GM18511 (cell line): ENCODE results near the gene NEDD4L.

Experiments
- ATAC-seq: cut with Tn5 transposase; IDR thresholded peaks from one replicate; pipeline ENCODE4 v1.9.1; 2021; ENCODE audit warnings: mild to moderate bottlenecking, moderate library complexity; ENCODE audit not compliant: unreplicated experiment

Gene NEDD4L

DNA sequence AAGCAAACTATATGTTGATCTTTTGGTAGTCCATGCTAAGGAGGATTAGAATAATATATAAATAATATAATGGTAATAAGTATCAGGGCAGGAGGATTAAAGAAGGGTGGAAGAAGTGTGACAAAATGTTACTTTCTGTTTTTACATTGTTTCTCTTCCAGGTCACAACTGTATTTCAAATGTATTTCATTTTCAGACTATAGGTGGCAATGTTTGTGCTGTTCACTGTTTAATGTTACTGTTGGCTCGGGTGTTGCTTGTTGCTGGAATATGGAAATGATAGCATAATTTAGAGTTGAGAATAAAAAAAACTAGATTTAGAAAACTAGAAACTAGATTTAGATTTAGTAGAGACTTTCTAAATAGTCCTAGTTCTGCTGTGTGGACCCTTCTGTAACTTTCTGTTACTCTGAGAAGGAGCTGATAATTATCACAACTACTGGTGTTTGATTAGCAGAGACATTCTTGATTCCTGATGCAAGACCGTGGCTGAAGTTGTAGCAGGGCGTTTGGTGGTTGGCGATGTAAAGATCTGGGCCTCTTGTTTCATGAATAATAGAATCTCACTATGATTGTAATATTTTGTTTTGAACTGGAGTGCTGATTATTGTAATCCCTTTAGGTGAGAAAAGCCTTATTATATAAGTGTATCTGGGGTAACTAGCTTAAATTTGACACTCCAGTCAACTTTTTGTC lies 7.9 kb downstream of the NEDD4L start:
- ATAC-seq = peak; percentile 72

DNA sequence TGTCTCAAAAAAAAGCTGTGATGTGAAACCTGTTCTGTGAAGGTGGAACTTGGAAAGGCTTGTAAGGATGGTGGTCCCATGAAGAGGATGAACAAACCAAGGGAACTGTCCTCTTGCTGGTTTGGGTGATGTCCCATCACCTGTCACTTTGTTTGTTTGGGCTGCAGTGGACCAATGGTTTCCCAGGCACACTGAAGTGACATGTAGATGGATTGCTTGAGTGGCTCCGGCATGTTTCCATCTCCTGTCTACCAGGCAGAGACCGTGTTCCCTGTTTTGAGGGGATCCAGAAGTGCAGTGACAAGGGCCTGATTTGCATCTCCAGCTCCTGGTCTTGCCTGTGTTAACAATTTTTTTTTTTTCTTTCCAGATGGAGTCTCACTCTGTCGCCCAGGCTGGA lies 8.9 kb downstream of the NEDD4L start:
- no peak for ATAC-seq

DNA sequence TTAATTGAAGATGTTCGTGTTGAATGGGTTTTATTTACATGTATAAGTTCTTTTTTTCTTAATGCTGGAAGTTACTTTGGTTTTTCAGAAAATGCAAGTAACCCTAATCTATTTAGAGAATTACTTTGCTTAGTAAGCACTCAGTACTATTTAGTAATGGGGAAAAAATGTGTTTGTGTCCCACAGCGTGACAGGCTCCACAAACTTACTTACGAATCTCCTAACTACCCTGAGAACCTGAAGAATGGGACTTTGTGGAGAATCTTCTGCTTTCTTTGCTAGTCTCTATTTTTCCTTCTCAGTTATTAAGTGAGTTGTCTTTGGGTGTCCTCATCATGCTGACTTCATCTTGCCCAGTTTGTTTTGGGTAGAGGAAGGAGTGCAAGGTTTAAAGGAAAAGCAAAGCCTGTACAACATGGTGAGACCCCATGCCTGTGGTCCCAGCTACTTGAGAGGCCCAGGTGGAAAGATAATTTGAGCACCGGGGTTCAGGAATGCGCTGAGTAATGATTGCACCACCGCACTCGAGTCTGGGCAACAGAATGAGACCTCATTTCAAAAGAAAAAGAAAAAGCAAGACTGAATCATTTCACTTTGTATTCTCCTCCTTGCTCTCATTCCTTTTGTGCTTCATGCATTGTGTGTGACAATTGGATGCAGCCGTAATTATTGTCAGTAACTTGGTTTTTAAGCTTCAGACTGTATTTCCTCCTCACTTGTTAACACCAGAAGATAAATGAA lies 10.2 kb downstream of the NEDD4L start:
- ATAC-seq = no peak

DNA sequence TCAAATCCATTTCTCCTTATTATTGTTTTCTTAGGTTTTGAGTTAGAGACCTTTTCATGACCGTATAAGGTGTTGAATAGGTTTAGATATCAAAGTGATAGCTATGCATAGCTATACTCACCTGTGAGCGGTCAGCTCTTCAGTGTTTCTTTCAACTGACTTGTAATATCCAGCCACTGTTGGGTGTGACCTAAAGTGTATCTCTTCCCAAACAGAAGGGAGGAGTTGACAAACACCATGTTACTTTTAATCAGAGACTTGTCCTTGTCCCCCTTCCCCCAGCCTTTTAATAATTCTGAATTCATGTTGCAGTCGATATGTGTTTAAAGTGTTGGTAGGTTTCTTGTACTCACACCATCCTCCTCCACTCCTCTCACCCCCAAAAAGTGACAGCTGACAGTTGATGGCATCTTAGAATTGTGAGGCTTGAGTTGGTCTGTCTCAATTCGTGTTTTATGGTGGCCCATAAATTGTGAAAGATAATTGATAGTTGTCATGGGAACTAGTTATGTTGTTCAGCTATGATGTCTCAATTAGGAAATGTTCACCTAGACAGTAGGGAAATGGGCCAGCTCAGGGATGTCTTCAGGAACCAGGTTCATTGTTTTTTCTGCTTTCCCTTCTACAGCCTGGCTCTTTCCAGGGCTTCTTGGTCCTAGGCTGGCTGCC lies 12.0 kb downstream of the NEDD4L start:
- ATAC-seq = no peak

DNA sequence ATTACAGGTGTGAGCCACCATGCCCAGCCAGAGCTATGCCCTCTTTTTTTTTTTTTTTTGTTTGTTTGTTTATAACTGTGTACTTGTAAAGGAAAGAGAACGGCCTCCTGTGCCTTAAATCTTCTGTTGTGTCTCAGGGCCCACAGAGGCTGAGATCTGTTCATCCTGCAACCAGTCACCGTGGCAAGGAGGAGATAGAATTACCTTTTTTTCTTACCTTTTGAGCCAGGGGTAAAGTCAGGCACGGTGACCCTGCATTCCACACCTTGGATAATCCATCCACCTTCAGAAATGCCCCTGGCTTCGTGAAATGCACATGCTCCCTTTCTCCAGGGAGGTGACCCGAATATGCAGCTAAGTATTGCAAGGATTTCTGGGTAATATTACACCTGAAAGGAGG lies 12.8 kb downstream of the NEDD4L start:
- ATAC-seq = no peak

DNA sequence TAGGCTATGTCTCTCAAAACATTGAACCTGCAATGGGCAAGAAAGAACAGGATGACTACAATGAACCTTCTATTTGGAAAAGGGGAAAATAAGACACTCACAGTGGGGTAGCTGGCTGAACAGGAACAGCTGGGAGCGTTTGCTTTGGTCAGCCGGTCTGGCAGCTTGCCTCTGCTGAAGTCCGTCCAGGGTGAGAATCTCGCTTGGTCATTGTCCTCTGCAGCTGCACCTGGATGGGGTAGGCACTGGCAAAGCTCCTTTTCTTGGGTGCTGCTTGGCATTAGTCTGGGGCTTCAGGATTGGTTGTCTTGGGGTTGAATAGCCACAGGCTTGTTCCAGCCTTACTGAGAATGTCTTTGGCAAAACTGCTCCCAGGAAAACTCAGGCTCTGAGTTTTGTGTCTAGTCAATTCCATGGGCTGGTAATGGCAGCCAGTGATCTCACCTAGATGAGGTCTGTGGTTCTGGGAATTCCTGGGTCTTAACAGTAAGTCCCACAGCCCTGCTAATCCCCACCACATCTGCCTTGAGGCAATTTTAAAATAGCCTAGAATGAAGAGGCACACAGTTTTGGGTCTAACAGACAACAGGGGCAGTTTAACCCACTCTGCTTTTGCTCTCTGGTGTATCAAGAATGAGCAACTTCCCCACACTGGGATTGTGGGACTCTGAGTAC lies 13.4 kb downstream of the NEDD4L start:
- ATAC-seq = no peak

DNA sequence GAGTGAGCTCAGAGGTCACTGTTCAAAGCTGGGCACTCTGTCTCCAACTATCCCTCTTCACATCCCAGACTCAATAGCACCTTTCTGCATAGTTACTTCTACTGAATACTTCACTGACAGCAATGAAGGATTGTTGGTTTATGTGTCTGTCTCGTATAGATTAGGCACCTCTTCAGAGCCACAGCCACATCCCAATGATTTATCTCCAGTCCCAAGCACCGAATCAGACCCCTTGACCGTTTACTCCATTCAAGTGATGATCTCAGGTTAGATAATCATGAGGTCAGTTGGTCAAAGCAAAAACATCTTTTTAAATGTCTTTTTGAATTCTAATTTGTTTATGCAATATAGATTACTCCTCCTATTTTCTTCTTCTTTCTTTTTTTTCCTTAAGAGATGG lies 14.7 kb downstream of the NEDD4L start:
- no peak for ATAC-seq

DNA sequence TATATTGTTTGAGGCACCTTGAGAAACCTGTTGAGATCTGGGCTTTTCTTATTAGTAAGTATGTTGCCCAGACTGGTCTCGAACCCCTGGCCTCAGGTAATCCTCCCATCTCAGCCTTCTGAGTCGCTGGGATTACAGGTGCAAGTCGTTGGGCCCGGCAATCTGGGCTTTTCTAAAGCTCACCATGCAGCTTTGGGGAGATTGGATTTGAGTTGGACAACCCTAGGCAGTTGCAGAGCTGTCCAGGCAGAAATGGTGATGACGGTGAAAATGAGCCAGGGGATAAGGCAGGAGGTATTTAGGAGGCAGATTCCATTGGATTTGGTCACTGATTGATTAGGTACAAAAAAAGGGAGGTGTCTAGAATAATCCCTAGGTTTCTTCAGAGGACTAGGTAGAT lies 16.2 kb downstream of the NEDD4L start:
- no peak for ATAC-seq

DNA sequence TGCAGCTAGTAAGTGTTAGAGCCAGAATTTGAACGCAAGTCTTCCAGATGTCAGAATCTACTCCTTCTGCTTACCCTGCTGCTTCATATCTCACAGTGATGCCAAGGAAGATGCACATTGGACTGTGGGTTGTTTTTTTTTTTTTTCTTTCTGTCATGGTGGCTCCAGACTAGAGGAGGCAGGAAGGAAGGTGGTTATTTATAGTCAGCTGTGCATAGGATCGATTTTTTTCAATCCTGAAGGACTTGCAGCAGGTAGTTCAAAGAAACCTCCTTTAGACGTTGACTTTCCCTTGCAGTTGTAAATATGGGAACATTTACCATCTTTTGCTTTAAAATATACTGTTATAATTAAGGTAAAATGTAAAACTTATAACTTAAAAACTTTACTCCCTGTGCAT lies 17.3 kb downstream of the NEDD4L start:
- no peak for ATAC-seq

DNA sequence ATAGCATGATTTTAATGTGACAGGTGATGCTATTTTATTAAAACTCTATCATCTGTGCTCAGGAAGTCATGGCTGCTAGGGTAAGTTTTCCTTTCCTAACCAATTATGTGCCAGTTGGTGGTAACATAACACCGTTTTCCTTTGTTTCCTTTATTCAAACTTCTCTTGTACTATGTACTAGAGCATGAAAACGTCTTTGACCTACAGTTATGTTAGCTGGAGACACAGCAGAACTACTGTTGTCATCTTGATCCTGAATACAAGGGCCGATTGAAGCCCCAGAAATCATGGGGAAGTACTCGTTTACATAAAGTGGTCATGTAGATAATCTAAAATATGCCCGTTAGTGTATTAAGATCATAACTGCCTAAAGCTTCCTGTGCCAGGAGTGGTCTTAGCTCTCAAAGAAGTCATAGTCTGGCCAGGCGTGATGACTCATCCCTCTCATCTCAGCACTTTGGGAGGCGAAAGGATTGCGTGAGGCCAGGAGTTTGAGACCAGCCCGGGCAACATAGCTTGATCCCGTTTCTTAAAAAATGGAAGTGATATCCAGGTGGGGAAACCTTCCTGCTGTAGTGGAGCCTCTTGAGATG lies 20.5 kb downstream of the NEDD4L start:
- no peak for ATAC-seq

DNA sequence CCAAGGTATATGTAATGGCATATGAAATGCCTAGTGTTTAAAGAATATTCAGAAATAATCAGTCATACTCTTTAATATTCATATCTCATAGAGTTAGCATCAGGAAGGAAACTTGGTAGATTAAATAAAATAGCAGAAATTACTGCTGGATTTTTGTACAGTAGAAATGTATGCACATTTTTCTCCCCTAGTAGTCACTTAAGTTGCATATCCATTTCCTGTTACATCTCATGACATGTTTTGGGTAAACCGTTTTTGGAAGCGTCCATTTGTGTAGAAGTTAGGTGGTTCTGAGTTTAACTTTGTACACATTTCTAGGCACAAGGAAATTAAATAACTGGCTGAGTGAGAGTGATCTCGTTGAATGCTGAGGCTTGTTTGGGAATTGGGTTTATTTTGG lies 21.9 kb downstream of the NEDD4L start:
- no peak for ATAC-seq

DNA sequence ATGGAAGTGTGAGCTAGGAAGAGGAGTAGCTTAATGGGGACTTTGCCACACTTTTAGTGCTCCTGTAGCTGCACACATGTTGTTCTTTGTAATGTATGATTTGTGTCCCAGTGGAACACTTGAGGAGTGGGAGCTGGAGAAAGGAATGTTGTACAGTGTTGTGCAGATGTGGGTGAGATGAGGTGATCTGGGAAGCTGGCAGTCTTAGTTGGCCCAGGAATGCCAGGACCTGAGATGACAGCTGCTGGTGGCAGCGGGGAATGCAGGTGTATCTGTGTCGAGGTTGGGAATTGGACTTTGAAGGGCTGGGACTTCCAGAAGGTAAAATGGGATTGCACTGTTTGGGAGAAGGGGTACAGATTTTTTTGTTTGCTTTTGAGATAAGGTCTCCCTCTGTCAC lies 23.6 kb downstream of the NEDD4L start:
- ATAC-seq = no peak

DNA sequence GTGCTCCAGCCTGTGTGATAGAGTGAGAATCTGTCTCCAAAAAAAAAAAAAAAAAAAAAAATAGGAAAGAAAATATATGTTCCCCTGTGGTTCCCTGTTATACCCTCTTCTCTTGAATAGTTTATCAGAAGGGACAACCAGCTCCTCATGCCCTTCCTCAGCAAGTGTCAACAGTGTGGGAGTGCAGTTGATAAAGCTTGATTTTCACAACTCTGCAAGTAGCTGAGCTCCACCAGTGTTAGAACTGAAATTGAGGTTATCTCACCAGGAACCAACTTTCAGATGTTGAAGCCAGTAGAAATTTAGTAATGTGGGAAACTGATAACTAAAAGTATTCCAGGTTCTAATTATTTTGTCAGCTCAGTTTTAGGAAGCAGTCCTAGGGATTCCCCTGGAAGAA lies 25.1 kb downstream of the NEDD4L start:
- no peak for ATAC-seq

DNA sequence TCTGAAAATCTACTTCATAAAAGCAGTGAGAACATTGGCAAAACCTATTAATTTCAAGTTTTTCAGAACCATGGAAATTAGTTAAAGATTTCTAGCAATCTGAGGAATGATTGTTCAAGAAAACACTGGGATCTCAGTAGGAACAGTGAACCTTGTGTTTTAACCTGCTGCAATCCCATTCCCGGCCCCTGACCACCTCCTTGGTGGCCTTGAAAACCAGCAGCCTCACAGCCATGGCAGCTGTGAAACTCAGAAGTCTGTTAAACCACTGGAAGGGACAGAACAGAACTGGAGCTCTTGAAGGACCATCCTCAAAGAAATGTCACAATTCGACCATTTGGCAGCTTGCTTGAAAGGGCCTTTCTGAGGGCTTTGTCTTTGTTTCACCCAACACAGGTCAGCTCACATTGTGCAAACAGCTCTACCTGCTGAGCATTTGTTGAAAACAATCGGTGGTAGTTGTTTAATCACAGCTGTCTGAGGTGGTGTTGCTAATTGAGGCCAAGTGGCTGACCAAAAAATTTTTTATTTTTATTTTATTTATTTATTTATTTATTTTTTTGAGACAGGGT lies 25.8 kb downstream of the NEDD4L start:
- no peak for ATAC-seq

DNA sequence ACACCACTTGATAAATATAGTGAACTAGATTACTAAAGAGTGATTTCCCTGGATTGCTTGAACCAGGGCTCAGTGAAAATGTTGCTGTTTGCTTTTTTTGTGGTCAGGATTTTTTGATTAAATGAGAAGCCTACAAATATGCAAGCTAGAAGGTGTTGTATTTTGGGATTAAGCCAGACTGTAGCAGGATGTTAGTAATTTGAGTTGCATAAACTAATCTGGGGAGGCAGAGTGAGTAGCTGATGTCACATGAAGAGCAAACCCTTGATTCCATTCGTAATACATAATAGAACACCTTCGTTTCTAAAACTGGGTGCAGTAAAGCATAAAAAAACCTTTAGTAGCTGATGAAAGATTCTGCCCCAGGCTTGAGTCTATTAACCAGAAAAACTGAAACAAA lies 32.0 kb downstream of the NEDD4L start:
- ATAC-seq = no peak

DNA sequence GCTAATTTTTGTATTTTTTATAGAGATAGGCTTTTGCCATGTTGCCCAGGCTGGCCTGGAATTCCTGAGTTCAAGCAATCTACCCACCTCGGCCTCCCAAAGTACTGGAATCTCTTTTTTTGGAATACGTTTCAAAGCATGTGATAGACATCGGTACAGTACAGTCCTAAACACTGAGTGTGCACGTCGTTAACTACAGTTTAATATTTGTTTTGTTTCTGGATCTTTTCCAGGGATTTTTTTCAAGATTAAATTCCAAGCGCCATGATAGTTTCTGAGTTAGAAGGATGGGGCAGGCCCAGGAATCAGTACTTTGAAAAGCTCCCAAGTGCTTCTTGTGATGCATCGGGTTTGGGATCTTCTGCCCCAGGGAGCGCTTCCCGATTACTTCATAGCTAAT lies 33.3 kb downstream of the NEDD4L start:
- no peak for ATAC-seq

DNA sequence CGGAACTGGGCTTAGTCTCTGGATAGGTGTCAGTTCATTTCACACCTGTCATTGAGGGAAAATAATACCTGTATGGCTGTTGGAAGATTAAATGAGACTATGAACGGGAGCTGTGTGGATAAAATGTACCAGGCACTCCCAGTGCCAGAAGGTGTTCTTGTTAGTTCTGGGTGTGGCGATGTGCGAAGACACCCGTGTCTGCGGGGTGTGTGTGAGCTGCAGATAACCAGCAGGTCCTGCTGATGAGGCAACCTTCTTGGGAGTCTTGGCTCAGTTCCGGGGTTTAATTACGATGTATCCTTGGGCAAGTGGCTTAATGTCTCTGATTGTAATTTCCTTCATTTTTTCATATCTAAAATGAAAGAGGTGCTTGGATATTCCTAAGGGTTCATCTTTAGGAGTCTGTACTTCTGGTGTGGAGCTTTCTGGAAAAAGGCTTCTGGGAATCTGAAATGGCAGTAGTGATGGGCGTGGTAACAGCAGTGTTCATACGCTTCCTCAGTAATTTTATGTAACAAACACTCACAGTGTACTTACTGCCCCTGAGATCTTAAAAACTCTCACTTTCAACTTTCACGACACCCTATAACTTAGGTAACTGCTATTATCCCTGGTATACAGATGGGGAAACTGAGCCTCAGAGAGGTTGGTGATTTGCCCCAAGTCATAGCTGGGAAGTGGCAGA lies 35.0 kb downstream of the NEDD4L start:
- no peak for ATAC-seq

DNA sequence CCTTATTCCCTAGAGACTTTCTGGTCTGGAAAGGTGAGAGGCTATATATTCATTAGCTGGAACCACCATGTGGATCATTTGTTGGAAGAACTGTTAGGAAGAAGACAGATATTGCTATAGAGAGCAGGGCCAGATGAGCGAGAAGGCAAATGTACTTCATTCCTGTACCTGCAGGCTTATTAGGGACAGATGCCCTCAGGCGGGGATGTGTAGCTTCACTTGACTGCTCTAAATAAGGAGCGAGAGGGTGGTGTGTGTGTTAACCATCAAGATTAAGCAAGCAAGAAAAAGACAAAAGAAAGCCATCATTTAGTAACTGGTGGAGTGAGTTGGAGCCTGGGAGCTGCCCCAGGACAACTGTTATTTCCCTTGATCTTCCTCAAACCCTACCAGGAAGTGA lies 36.4 kb downstream of the NEDD4L start:
- ATAC-seq = no peak

DNA sequence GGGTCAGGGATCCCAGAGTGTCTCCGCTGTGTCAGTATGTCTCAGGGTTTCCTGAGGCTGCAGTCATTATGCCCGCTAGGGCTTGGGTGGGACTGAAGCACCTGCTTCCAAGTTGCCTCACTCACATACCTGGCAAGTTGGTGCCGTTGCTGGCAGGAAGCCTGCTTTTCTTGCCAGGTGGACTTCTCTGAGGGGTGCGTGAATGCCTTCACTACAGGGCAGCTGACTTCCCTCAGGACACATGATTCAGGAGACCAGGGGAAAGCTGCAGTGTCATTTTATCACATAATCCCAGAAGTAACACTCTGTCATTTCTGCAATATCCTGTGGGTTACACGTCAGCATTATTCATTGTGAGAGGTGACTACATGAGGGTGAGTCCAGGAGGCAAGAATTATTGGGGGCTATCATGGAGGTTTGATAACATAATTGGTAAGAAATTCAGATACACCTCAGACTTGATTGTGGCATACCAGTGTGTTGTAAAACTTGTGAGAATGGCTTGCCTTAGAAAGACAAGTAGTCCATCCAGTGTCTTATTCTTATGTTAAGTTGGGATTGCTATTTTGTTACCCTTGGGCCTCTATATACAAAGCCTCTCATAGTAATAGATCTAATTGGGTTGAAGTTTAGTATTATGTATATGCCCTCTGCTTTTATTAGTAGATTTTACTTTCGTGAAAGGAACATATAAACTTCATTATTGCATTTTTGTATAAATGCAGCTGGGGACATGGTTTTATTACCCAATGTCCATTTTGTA lies 44.1 kb downstream of the NEDD4L start:
- ATAC-seq = no peak

DNA sequence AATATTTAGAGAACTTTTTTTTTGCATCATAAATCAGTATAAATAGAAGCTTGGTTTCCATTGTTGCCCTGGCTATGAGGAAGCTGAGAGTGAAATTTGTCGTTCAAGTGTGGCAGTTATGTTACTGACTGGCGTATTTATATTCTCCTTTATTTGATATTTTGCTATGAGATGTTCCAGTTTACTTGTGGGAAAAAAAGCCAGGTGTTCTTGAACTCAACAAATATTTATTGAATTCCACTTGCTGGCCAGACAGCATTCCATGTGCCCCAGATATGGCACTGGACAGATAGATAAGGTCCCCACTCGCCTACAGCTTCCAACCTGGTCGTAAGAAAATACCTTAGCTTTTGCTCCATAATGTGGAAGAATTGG lies 44.7 kb downstream of the NEDD4L start:
- ATAC-seq = no peak
